ENCODE results near the gene RECK.

DNA sequence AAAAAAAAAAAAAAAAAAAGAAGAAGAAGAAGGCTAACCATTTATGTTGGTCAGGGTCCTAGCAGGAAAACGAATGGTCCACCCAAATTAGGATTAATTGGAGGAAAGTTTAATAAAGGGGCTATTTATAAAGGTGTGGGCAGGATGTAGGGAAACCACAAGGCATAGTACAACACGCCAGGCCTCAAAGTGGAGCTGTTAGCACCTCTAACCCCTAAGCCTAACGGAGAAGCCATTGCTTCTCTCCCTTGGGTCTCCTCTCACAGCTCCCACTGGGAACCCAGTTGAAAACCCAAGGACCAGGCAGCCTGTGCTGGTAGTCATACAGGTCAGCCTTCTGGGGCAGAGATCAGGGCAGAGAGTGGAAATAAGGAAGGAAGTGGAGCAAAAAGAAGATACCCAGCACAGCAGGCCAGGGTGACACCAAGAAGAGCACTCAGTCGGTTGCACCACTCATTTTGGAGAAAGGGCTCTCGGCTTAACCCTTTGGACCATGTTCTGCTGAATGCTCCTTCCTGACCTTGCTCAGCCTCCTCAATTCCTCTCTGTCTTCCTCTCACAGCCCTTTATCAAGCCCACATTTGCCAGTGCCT is 91.0 kb downstream of the RECK start:
- no peak for TF ChIP-seq POLR2A (IDR thresholded peaks at IDR 0.05)
- TF ChIP-seq, protein P1, sequence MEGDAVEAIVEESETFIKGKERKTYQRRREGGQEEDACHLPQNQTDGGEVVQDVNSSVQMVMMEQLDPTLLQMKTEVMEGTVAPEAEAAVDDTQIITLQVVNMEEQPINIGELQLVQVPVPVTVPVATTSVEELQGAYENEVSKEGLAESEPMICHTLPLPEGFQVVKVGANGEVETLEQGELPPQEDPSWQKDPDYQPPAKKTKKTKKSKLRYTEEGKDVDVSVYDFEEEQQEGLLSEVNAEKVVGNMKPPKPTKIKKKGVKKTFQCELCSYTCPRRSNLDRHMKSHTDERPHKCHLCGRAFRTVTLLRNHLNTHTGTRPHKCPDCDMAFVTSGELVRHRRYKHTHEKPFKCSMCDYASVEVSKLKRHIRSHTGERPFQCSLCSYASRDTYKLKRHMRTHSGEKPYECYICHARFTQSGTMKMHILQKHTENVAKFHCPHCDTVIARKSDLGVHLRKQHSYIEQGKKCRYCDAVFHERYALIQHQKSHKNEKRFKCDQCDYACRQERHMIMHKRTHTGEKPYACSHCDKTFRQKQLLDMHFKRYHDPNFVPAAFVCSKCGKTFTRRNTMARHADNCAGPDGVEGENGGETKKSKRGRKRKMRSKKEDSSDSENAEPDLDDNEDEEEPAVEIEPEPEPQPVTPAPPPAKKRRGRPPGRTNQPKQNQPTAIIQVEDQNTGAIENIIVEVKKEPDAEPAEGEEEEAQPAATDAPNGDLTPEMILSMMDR (IDR thresholded peaks at IDR 0.05 in 4 of 5, conservative IDR thresholded peaks at IDR 0.05 in 1 of 5) = no peak
